ENCODE data around the gene WNT10A. TPM values are rescaled to one million over a fixed set of nuclear protein-coding genes. Genes with fewer than 3 reads are reported as not detected.
A peak's percentile ranks its signal among the peaks of the same experiment; 100 is the strongest.

Gene WNT10A
- total and polyA plus RNA-seq, 9 of the 15 experiments (the other 6 are each of a cell fraction or from before 2014, with no cell fraction given) = not detected

DNA sequence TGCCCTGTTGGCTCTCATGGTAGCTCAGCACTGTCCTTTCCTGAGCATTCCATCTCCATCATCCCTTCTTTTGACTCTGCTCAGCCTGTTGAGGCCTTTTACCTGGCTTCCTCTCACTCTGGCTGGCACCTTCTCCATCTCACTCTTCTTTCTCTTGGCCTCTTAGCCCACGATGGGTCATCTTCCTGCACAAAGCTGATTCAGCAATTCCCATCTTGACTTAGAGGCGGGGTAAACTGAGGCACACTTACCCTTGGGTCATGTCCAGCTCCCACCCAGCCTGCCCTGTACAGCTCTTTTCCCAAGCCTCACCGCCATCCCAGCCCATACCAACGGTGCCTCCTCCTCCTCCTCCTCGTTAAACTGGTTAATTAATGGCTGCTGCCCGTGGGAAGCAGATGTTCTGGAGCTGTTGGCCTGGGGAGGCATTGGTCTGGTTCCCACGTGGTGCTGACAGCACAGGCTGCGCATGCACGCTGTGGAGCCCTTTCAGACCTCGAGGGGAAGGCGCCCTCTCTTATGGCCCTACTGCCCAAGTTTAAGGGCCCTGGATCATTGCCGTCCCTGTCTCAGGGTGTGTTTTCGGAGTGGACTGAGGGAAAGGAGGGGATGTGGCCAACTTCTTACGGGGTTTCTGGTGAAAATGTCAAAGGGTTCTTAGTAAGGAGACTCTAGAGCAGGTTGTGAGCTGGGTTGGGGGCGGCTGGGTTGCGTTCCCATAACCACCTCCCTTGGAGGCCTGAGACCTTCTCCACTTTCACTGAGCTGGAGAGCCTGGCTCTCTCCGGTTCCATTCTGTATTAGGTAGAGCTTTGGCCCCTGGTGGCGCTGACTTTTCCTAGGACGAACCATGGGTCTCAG, 10.9 kb downstream of the WNT10A start (continued):
- TF ChIP-seq XRCC3 (IDR thresholded peaks at IDR 0.05) (no peak), MTA2 (IDR thresholded peaks at IDR 0.05; ENCODE audit: low read depth) (no peak), ZNF253 (CRISPR knock-in tag; conservative IDR thresholded peaks at IDR 0.05) (no peak), ZNF830 (CRISPR knock-in tag; IDR thresholded peaks at IDR 0.05) (no peak), MAFK (IDR thresholded peaks at IDR 0.05; ENCODE audit: low read length) (0 out of 2 replicates have a peak, but pooled peaks have one; percentile 23), SOX6 (IDR thresholded peaks at IDR 0.05) (no peak), XRCC5 (IDR thresholded peaks at IDR 0.05; ENCODE audit: low read depth, low read length) (no peak), ZNF699 (CRISPR knock-in tag; IDR thresholded peaks at IDR 0.05; ENCODE audit: insufficient replicate concordance) (no peak), BMI1 (IDR thresholded peaks at IDR 0.05; ENCODE audit: low read length) (no peak), ZNF586 (CRISPR knock-in tag; conservative IDR thresholded peaks at IDR 0.05) (no peak), MAFG (tag; conservative IDR thresholded peaks at IDR 0.05) (peak; percentile 65), MBD2 (IDR thresholded peaks at IDR 0.05; ENCODE audit: borderline replicate concordance, low read depth) (no peak)
- TF ChIP-seq, protein P1, sequence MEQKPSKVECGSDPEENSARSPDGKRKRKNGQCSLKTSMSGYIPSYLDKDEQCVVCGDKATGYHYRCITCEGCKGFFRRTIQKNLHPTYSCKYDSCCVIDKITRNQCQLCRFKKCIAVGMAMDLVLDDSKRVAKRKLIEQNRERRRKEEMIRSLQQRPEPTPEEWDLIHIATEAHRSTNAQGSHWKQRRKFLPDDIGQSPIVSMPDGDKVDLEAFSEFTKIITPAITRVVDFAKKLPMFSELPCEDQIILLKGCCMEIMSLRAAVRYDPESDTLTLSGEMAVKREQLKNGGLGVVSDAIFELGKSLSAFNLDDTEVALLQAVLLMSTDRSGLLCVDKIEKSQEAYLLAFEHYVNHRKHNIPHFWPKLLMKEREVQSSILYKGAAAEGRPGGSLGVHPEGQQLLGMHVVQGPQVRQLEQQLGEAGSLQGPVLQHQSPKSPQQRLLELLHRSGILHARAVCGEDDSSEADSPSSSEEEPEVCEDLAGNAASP (IDR thresholded peaks at IDR 0.05) = no peak
- TF ChIP-seq, protein P2, sequence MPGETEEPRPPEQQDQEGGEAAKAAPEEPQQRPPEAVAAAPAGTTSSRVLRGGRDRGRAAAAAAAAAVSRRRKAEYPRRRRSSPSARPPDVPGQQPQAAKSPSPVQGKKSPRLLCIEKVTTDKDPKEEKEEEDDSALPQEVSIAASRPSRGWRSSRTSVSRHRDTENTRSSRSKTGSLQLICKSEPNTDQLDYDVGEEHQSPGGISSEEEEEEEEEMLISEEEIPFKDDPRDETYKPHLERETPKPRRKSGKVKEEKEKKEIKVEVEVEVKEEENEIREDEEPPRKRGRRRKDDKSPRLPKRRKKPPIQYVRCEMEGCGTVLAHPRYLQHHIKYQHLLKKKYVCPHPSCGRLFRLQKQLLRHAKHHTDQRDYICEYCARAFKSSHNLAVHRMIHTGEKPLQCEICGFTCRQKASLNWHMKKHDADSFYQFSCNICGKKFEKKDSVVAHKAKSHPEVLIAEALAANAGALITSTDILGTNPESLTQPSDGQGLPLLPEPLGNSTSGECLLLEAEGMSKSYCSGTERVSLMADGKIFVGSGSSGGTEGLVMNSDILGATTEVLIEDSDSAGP (CRISPR knock-in tag; IDR thresholded peaks at IDR 0.05) = no peak
- TF ChIP-seq, protein P3, sequence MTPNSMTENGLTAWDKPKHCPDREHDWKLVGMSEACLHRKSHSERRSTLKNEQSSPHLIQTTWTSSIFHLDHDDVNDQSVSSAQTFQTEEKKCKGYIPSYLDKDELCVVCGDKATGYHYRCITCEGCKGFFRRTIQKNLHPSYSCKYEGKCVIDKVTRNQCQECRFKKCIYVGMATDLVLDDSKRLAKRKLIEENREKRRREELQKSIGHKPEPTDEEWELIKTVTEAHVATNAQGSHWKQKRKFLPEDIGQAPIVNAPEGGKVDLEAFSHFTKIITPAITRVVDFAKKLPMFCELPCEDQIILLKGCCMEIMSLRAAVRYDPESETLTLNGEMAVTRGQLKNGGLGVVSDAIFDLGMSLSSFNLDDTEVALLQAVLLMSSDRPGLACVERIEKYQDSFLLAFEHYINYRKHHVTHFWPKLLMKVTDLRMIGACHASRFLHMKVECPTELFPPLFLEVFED (CRISPR knock-in tag; conservative IDR thresholded peaks at IDR 0.05) = no peak
- TF ChIP-seq, protein P4, sequence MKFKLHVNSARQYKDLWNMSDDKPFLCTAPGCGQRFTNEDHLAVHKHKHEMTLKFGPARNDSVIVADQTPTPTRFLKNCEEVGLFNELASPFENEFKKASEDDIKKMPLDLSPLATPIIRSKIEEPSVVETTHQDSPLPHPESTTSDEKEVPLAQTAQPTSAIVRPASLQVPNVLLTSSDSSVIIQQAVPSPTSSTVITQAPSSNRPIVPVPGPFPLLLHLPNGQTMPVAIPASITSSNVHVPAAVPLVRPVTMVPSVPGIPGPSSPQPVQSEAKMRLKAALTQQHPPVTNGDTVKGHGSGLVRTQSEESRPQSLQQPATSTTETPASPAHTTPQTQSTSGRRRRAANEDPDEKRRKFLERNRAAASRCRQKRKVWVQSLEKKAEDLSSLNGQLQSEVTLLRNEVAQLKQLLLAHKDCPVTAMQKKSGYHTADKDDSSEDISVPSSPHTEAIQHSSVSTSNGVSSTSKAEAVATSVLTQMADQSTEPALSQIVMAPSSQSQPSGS (CRISPR knock-in tag; IDR thresholded peaks at IDR 0.05) = no peak
- TF ChIP-seq, protein P5, sequence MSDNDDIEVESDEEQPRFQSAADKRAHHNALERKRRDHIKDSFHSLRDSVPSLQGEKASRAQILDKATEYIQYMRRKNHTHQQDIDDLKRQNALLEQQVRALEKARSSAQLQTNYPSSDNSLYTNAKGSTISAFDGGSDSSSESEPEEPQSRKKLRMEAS (CRISPR knock-in tag; IDR thresholded peaks at IDR 0.05) = 0 out of 2 replicates have a peak, but pooled peaks have one; percentile 22
- TF ChIP-seq, protein P6, sequence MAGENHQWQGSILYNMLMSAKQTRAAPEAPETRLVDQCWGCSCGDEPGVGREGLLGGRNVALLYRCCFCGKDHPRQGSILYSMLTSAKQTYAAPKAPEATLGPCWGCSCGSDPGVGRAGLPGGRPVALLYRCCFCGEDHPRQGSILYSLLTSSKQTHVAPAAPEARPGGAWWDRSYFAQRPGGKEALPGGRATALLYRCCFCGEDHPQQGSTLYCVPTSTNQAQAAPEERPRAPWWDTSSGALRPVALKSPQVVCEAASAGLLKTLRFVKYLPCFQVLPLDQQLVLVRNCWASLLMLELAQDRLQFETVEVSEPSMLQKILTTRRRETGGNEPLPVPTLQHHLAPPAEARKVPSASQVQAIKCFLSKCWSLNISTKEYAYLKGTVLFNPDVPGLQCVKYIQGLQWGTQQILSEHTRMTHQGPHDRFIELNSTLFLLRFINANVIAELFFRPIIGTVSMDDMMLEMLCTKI (IDR thresholded peaks at IDR 0.05; ENCODE audit: partially characterized antibody) = no peak

Data from K562 (cell line).